ENCODE data around the gene WWOX. TPM values are rescaled to one million over a fixed set of nuclear protein-coding genes. Genes with fewer than 3 reads are reported as not detected.

Gene WWOX
- total RNA-seq, 5 donors from 2014 or later (not counting 1 experiment from before 2014, with no cell fraction given): 21.2 to 26.0 (median 22.6) TPM

GRCh38 chr16:78675312-78675711 is 575.9 kb downstream of the WWOX start:
- Histone ChIP-seq H3K4me1 (ENCODE audit: control insufficient read depth in 1 of 2, extremely low read depth in 1 of 2, insufficient read depth in 2 of 2, low read length in 2 of 2) (no peaks in the 10 kb centered on the region), H3K4me3 (ENCODE audit: control insufficient read depth in 1 of 2, extremely low read depth in 1 of 2, low read length in 1 of 2) (no peak overlapping the region), H3K27me3 (replicated peaks in 1 of 2; ENCODE audit: control insufficient read depth in 2 of 2, extremely low read depth in 1 of 2, insufficient read depth in 2 of 2, low read length in 1 of 2) (no peaks in the 10 kb centered on the region), H3K9me3 (no peaks in the 10 kb centered on the region), H3K36me3 (ENCODE audit: control insufficient read depth in 2 of 2, extremely low read depth in 1 of 2, insufficient read depth in 1 of 2, low read length in 1 of 2) (no peaks in the 10 kb centered on the region), H3K27ac (ENCODE audit: low read length) (no peak overlapping the region)
- no peaks in the 10 kb centered on the region for H3K4me1 Mint-ChIP-seq
- ChIA-PET POLR2A (no interaction called here), CTCF (no interaction called here)
- ATAC-seq (replicated peaks in 1 of 4) (no peak), DNase-seq (no peak)
- H3K27ac Mint-ChIP-seq: no peak overlapping the region
- H3K36me3 Mint-ChIP-seq: no peaks in the 10 kb centered on the region
- no peak overlapping the region for H3K4me3 Mint-ChIP-seq
- no CpG with 5 or more reads among the region's 6 CpGs for WGBS (ENCODE audit: insufficient coverage)
- H3K9me3 Mint-ChIP-seq: no peaks in the 10 kb centered on the region
- H3K27me3 Mint-ChIP-seq: no peaks in the 10 kb centered on the region

- Mint-ChIP-seq H3K4me3 (no peak overlapping the region), H3K27ac (no peak overlapping the region), H3K36me3 (no peaks in the 10 kb centered on the region), H3K9me3 (no peaks in the 10 kb centered on the region), H3K27me3 (no peaks in the 10 kb centered on the region), H3K4me1 (no peaks in the 10 kb centered on the region)
- Histone ChIP-seq H3K27me3 (replicated peaks in 1 of 2; ENCODE audit: control insufficient read depth in 2 of 2, extremely low read depth in 1 of 2, insufficient read depth in 2 of 2, low read length in 1 of 2) (no peaks in the 10 kb centered on the region), H3K9me3 (no peaks in the 10 kb centered on the region), H3K4me1 (ENCODE audit: control insufficient read depth in 1 of 2, extremely low read depth in 1 of 2, insufficient read depth in 2 of 2, low read length in 2 of 2) (no peaks in the 10 kb centered on the region), H3K4me3 (ENCODE audit: control insufficient read depth in 1 of 2, extremely low read depth in 1 of 2, low read length in 1 of 2) (no peak overlapping the region), H3K27ac (ENCODE audit: low read length) (no peak overlapping the region), H3K36me3 (ENCODE audit: control insufficient read depth in 2 of 2, extremely low read depth in 1 of 2, insufficient read depth in 1 of 2, low read length in 1 of 2) (no peaks in the 10 kb centered on the region)
- CTCF ChIA-PET: no interaction called here
- WGBS (ENCODE audit: insufficient coverage): 94% methylated on average over 5 of the region's 9 CpGs
- no peak for ATAC-seq (replicated peaks in 1 of 4)
- DNase-seq: no peak
- POLR2A ChIA-PET: no interaction called here
Measured at GRCh38 chr16:78675951-78676792, 576.7 kb downstream of the WWOX start.

- no peak for ATAC-seq (replicated peaks in 1 of 4)
Measured at GRCh38 chr16:78677181-78677731, 577.8 kb downstream of the WWOX start.

GRCh38 chr16:78679546-78679945 is 580.1 kb downstream of the WWOX start:
- H3K27ac Mint-ChIP-seq: no peak overlapping the region
- H3K27me3 ChIP-seq (replicated peaks in 1 of 2; ENCODE audit: control insufficient read depth in 2 of 2, extremely low read depth in 1 of 2, insufficient read depth in 2 of 2, low read length in 1 of 2): no peaks in the 10 kb centered on the region
- H3K9me3 ChIP-seq: no peaks in the 10 kb centered on the region
- 97% methylated on average over 2 of the region's 2 CpGs for WGBS (ENCODE audit: insufficient coverage)
- no peaks in the 10 kb centered on the region for H3K27me3 Mint-ChIP-seq
- no peaks in the 10 kb centered on the region for H3K4me1 Mint-ChIP-seq
- no peaks in the 10 kb centered on the region for H3K36me3 Mint-ChIP-seq
- H3K36me3 ChIP-seq (ENCODE audit: control insufficient read depth in 2 of 2, extremely low read depth in 1 of 2, insufficient read depth in 1 of 2, low read length in 1 of 2): no peaks in the 10 kb centered on the region
- ChIA-PET CTCF (no interaction called here), POLR2A (no interaction called here)
- no peaks in the 10 kb centered on the region for H3K9me3 Mint-ChIP-seq
- H3K4me3 Mint-ChIP-seq: no peak overlapping the region
- ATAC-seq (replicated peaks in 1 of 4): no peak
- no peak overlapping the region for H3K4me3 ChIP-seq (ENCODE audit: control insufficient read depth in 1 of 2, extremely low read depth in 1 of 2, low read length in 1 of 2)
- no peak for DNase-seq
- H3K27ac ChIP-seq (ENCODE audit: low read length): no peak overlapping the region
- no peaks in the 10 kb centered on the region for H3K4me1 ChIP-seq (ENCODE audit: control insufficient read depth in 1 of 2, extremely low read depth in 1 of 2, insufficient read depth in 2 of 2, low read length in 2 of 2)

More at GRCh38 chr16:78677181-78677731, 577.8 kb downstream of the WWOX start:
- 17% methylated on average over 1 of the region's 4 CpGs for WGBS (ENCODE audit: insufficient coverage)
- H3K9me3 Mint-ChIP-seq: no peaks in the 10 kb centered on the region
- H3K27ac Mint-ChIP-seq: no peak overlapping the region
- Histone ChIP-seq H3K27ac (ENCODE audit: low read length) (no peak overlapping the region), H3K36me3 (ENCODE audit: control insufficient read depth in 2 of 2, extremely low read depth in 1 of 2, insufficient read depth in 1 of 2, low read length in 1 of 2) (no peaks in the 10 kb centered on the region), H3K9me3 (no peaks in the 10 kb centered on the region), H3K4me1 (ENCODE audit: control insufficient read depth in 1 of 2, extremely low read depth in 1 of 2, insufficient read depth in 2 of 2, low read length in 2 of 2) (no peaks in the 10 kb centered on the region), H3K27me3 (replicated peaks in 1 of 2; ENCODE audit: control insufficient read depth in 2 of 2, extremely low read depth in 1 of 2, insufficient read depth in 2 of 2, low read length in 1 of 2) (no peaks in the 10 kb centered on the region), H3K4me3 (ENCODE audit: control insufficient read depth in 1 of 2, extremely low read depth in 1 of 2, low read length in 1 of 2) (no peak overlapping the region)
- H3K27me3 Mint-ChIP-seq: no peaks in the 10 kb centered on the region
- H3K4me3 Mint-ChIP-seq: no peak overlapping the region
- no peaks in the 10 kb centered on the region for H3K4me1 Mint-ChIP-seq
- ChIA-PET CTCF (no interaction called here), POLR2A (no interaction called here)
- no peak for DNase-seq
- no peaks in the 10 kb centered on the region for H3K36me3 Mint-ChIP-seq

GRCh38 chr16:78681743-78682142 is 582.3 kb downstream of the WWOX start:
- POLR2A ChIA-PET: interaction anchor here in 1 of 2 donors (0.6 kb wide), 1 partner anchor 1000 kb away, joined by 4 read pairs; no protein-coding TSS in a partner anchor
- no peak for DNase-seq
- Histone ChIP-seq H3K27me3 (replicated peaks in 1 of 2; ENCODE audit: control insufficient read depth in 2 of 2, extremely low read depth in 1 of 2, insufficient read depth in 2 of 2, low read length in 1 of 2) (no peaks in the 10 kb centered on the region), H3K9me3 (no peaks in the 10 kb centered on the region), H3K27ac (ENCODE audit: low read length) (no peak overlapping the region), H3K4me3 (ENCODE audit: control insufficient read depth in 1 of 2, extremely low read depth in 1 of 2, low read length in 1 of 2) (no peak overlapping the region), H3K4me1 (ENCODE audit: control insufficient read depth in 1 of 2, extremely low read depth in 1 of 2, insufficient read depth in 2 of 2, low read length in 2 of 2) (no peaks in the 10 kb centered on the region), H3K36me3 (ENCODE audit: control insufficient read depth in 2 of 2, extremely low read depth in 1 of 2, insufficient read depth in 1 of 2, low read length in 1 of 2) (no peaks in the 10 kb centered on the region)
- Mint-ChIP-seq H3K27ac (no peak overlapping the region), H3K9me3 (no peaks in the 10 kb centered on the region), H3K4me3 (no peak overlapping the region), H3K4me1 (no peaks in the 10 kb centered on the region), H3K36me3 (no peaks in the 10 kb centered on the region), H3K27me3 (no peaks in the 10 kb centered on the region)
- 100% methylated on average over 3 of the region's 8 CpGs for WGBS (ENCODE audit: insufficient coverage)
- ATAC-seq (replicated peaks in 1 of 4): no peak
- CTCF ChIA-PET: no interaction called here

GRCh38 chr16:78684030-78684611 is 584.7 kb downstream of the WWOX start:
- no peaks in the 10 kb centered on the region for H3K4me1 Mint-ChIP-seq
- 89% methylated on average over 3 of the region's 8 CpGs for whole genome bisulfite sequencing (ENCODE audit: insufficient coverage)
- H3K27ac ChIP-seq (ENCODE audit: low read length): no peak overlapping the region
- no peaks in the 10 kb centered on the region for H3K9me3 ChIP-seq
- no peaks in the 10 kb centered on the region for H3K36me3 Mint-ChIP-seq
- no peak overlapping the region for H3K4me3 ChIP-seq (ENCODE audit: control insufficient read depth in 1 of 2, extremely low read depth in 1 of 2, low read length in 1 of 2)
- no peak overlapping the region for H3K4me3 Mint-ChIP-seq
- no peak for ATAC-seq (replicated peaks in 1 of 4)
- H3K9me3 Mint-ChIP-seq: peaks cover 0 to under 1% (median 0%) of the 10 kb centered on the region in 3 donors
- H3K27ac Mint-ChIP-seq: no peak overlapping the region
- H3K4me1 ChIP-seq (ENCODE audit: control insufficient read depth in 1 of 2, extremely low read depth in 1 of 2, insufficient read depth in 2 of 2, low read length in 2 of 2): no peaks in the 10 kb centered on the region
- no peaks in the 10 kb centered on the region for H3K27me3 ChIP-seq (replicated peaks in 1 of 2; ENCODE audit: control insufficient read depth in 2 of 2, extremely low read depth in 1 of 2, insufficient read depth in 2 of 2, low read length in 1 of 2)
- H3K27me3 Mint-ChIP-seq: no peaks in the 10 kb centered on the region
- CTCF ChIA-PET: no interaction called here
- no peak for DNase-seq
- H3K36me3 ChIP-seq (ENCODE audit: control insufficient read depth in 2 of 2, extremely low read depth in 1 of 2, insufficient read depth in 1 of 2, low read length in 1 of 2): no peaks in the 10 kb centered on the region
- POLR2A ChIA-PET: no interaction called here
